GM18873 (cell line): ENCODE results near the gene KATNA1.

Experiments used
- ATAC-seq: cut with Tn5 transposase; IDR thresholded peaks from one replicate; pipeline ENCODE4 v1.9.1; 2021; ENCODE audit warnings: mild to moderate bottlenecking, moderate library complexity, moderate number of reproducible peaks; ENCODE audit not compliant: unreplicated experiment, low FRiP score

Gene KATNA1

GRCh38 chr6:149614337-149614736 lies 34.2 kb downstream of the KATNA1 start:
- no peak for ATAC-seq

GRCh38 chr6:149608381-149608982 lies 40.0 kb downstream of the KATNA1 start:
- ATAC-seq = no peak

- no peak for ATAC-seq
Measured at GRCh38 chr6:149600508-149600907, 48.0 kb downstream of the KATNA1 start.

- no peak for ATAC-seq
Measured at GRCh38 chr6:149593408-149593807, 55.1 kb downstream of the KATNA1 start.

- ATAC-seq = no peak
Measured at GRCh38 chr6:149592983-149593382, 55.5 kb downstream of the KATNA1 start.

GRCh38 chr6:149586149-149586548 lies 62.4 kb downstream of the KATNA1 start:
- no peak for ATAC-seq

- ATAC-seq = no peak
Measured at GRCh38 chr6:149581349-149581748, 67.2 kb downstream of the KATNA1 start.

GRCh38 chr6:149580880-149581279 lies 67.6 kb downstream of the KATNA1 start:
- no peak for ATAC-seq

GRCh38 chr6:149567945-149568585 lies 80.4 kb downstream of the KATNA1 start:
- no peak for ATAC-seq

- no peak for ATAC-seq
Measured at GRCh38 chr6:149567194-149567586, 81.3 kb downstream of the KATNA1 start.

- ATAC-seq = no peak
Measured at GRCh38 chr6:149566410-149567193, 81.9 kb downstream of the KATNA1 start.

GRCh38 chr6:149565527-149566409 lies 82.7 kb downstream of the KATNA1 start, which contains the start of gene GINM1:
Gene GINM1, plus strand, starts transcription at chr6:149566375. Its CDS starts 40 bp downstream, at chr6:149566415.
- peak; percentile 82 for ATAC-seq

GRCh38 chr6:149563928-149564325 lies 84.6 kb downstream of the KATNA1 start:
- no peak for ATAC-seq

GRCh38 chr6:149563203-149563927 lies 85.1 kb downstream of the KATNA1 start:
- no peak for ATAC-seq

GRCh38 chr6:149560736-149561135 lies 87.8 kb downstream of the KATNA1 start:
- no peak for ATAC-seq

- no peak for ATAC-seq
Measured at GRCh38 chr6:149559389-149559788, 89.1 kb downstream of the KATNA1 start.

GRCh38 chr6:149558029-149558428 lies 90.5 kb downstream of the KATNA1 start:
- ATAC-seq = no peak

GRCh38 chr6:149551920-149552319 lies 96.6 kb downstream of the KATNA1 start:
- ATAC-seq = no peak

- ATAC-seq = peak; percentile 82
Measured at GRCh38 chr6:149545754-149546471, 102.6 kb downstream of the KATNA1 start, which contains the start of gene PPIL4. Gene PPIL4, minus strand, starts transcription at chr6:149546043. Its CDS starts 38 bp downstream, at chr6:149546005.
